Activated naive CD8-positive, alpha-beta T cell treated with anti-CD3 and anti-CD28 coated beads, Interleukin-2, amount 10 ng/mL, durations not matched to agents 7 days and 5 days (primary cell): ENCODE data around the gene ING3. TPM values are rescaled to one million over a fixed set of nuclear protein-coding genes. Genes with fewer than 3 reads are reported as not detected.

ENCODE experiments used
- ATAC-seq: fragments of 150-1000 bp; cut with Tn5 transposase; one replicate; pipeline ENCODE4 v1.10.0; 2021; ENCODE audit warnings: low read depth, moderate library complexity
- POLR2A ChIA-PET: fragments of 350-600 bp; sonication (Branson Sonifier 250); formaldehyde crosslinking; loops from one replicate; lab custom pipeline; 2021; ENCODE audit warnings: antibody characterized with exemption; lab: Charles Lee
- DNase-seq: peaks from one replicate; pipeline ENCODE4 v3.0.0; 2021
- H3K27ac Mint-ChIP-seq: one replicate; pipeline ENCODE4 v1.8.0; 2022; ENCODE audit warnings: mild to moderate bottlenecking, mixed read lengths
- H3K27me3 Mint-ChIP-seq: one replicate; pipeline ENCODE4 v1.8.0; 2022; ENCODE audit warnings: mild to moderate bottlenecking, moderate library complexity, mixed read lengths
- H3K36me3 Mint-ChIP-seq: one replicate; pipeline ENCODE4 v1.8.0; 2021; ENCODE audit warnings: mild to moderate bottlenecking, mixed read lengths
- H3K4me1 Mint-ChIP-seq: one replicate; pipeline ENCODE4 v1.8.0; 2021; ENCODE audit warnings: mixed read lengths
- H3K4me3 Mint-ChIP-seq: one replicate; pipeline ENCODE4 v1.8.0; 2022; ENCODE audit warnings: mild to moderate bottlenecking, moderate library complexity, mixed read lengths
- H3K9me3 Mint-ChIP-seq: one replicate; pipeline ENCODE4 v1.8.0; 2021; ENCODE audit warnings: mixed read lengths
- total RNA-seq, 2 experiments: library from RNA; stranded (reverse); gene quantifications; one replicate each; pipeline ENCODE4 v1.2.3, GENCODE V29; 2021

The ING3 gene
- total RNA-seq, 2 experiments from 2014 or later: 20.4 to 23.3 TPM

DNA sequence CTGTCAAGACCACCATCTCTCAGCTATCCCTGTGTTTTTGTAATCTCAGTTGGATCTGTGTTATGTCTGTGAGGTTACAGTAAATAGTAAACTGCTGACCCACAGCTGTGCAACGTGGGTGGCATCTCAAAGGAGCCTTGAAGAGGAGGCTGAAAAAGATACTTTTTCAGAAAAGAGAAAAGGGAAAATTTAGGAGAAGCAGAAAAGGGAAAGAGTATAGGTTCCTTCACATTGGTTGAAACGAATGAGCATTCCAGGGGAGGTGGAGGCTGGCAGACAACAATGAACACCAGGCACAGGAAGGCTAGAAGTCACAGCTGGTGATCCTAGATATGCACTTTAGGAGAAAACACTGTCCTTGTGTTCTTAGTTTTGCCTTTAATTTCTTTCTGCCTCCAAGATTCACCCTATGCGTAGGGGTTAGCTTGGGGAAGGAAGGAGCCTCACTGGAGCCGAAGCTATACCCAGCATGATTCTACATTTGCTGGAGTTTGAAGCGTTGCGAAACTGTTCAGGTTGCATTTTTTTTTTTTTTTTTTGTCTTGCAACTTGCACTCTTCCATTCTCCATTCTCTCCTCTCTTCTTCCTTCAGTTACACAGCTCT is 56.2 kb downstream of the ING3 start:
- Mint-ChIP-seq H3K27ac (no peak overlapping the region), H3K27me3 (peaks cover 9% of the 10 kb centered on the region), H3K4me1 (no peaks in the 10 kb centered on the region), H3K4me3 (no peak overlapping the region), H3K9me3 (no peaks in the 10 kb centered on the region), H3K36me3 (no peaks in the 10 kb centered on the region)
- DNase-seq (no peak), ATAC-seq (no peak)
- POLR2A ChIA-PET: no interaction called here

- DNase-seq (no peak), ATAC-seq (no peak)
- H3K9me3 Mint-ChIP-seq: no peaks in the 10 kb centered on the region
- peaks cover 9% of the 10 kb centered on the region for H3K27me3 Mint-ChIP-seq
- H3K4me3 Mint-ChIP-seq: no peak overlapping the region
- POLR2A ChIA-PET: no interaction called here
- no peaks in the 10 kb centered on the region for H3K36me3 Mint-ChIP-seq
- H3K4me1 Mint-ChIP-seq: no peaks in the 10 kb centered on the region
- no peak overlapping the region for H3K27ac Mint-ChIP-seq
These were observed 58.2 kb downstream of the ING3 start for GRCh38 chr7:121008816-121009215.

GRCh38 chr7:121011401-121011800 is 60.8 kb downstream of the ING3 start:
- no peak overlapping the region for H3K27ac Mint-ChIP-seq
- no peak overlapping the region for H3K4me3 Mint-ChIP-seq
- ATAC-seq (no peak), DNase-seq (no peak)
- H3K4me1 Mint-ChIP-seq: no peaks in the 10 kb centered on the region
- peaks cover 11% of the 10 kb centered on the region for H3K27me3 Mint-ChIP-seq
- POLR2A ChIA-PET: no interaction called here
- no peaks in the 10 kb centered on the region for H3K9me3 Mint-ChIP-seq
- no peaks in the 10 kb centered on the region for H3K36me3 Mint-ChIP-seq

GRCh38 chr7:121012170-121012874 is 61.7 kb downstream of the ING3 start:
- H3K9me3 Mint-ChIP-seq: no peaks in the 10 kb centered on the region
- no peak overlapping the region for H3K4me3 Mint-ChIP-seq
- H3K36me3 Mint-ChIP-seq: no peaks in the 10 kb centered on the region
- no peaks in the 10 kb centered on the region for H3K4me1 Mint-ChIP-seq
- POLR2A ChIA-PET: no interaction called here
- peaks cover 14% of the 10 kb centered on the region for H3K27me3 Mint-ChIP-seq
- DNase-seq (no peak), ATAC-seq (no peak)
- H3K27ac Mint-ChIP-seq: no peak overlapping the region

DNA sequence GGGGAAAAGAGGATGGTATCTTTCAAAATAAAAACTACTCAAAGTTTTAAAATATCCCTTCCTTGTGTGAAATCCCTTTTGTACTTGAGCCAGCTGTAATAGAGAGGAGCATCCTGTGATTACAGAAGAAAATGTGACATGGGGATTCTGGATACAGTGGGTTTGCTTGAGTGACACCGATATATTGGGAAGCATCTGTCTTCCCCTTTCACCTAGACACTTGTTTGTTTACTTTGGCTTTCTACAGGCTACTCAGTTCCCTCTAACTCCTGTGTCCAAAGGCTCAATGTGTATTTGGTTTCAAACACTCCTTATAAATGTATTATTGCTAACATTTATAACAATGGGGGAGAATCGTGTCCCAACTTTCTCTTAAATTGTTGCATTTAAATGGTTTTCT is 62.3 kb downstream of the ING3 start:
- POLR2A ChIA-PET: no interaction called here
- no peak for DNase-seq
- H3K27me3 Mint-ChIP-seq: peaks cover 14% of the 10 kb centered on the region
- H3K4me3 Mint-ChIP-seq: no peak overlapping the region
- no peaks in the 10 kb centered on the region for H3K36me3 Mint-ChIP-seq
- no peaks in the 10 kb centered on the region for H3K9me3 Mint-ChIP-seq
- no peaks in the 10 kb centered on the region for H3K4me1 Mint-ChIP-seq
- no peak overlapping the region for H3K27ac Mint-ChIP-seq
- ATAC-seq: no peak

DNA sequence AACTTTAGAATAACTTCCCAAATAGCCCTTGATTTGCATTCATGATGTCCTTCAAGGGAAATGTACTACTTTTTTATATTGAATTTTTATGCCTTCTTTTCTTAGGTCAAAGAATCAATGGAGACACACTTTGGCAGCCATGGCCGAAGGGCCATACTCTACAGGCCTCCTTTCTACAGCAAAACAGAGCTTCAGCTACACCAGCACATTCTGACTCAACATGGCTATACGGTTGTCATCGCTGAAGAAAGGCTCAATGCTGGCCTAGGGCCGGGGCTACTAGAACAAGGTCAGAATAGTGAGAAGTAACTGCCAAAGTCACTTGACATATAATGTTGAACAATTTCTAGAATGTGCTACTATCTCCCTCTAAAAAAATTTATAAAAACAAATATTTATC is 65.0 kb downstream of the ING3 start:
- no peak overlapping the region for H3K27ac Mint-ChIP-seq
- H3K4me3 Mint-ChIP-seq: no peak overlapping the region
- H3K36me3 Mint-ChIP-seq: no peaks in the 10 kb centered on the region
- no peak for DNase-seq
- H3K4me1 Mint-ChIP-seq: no peaks in the 10 kb centered on the region
- ATAC-seq: no peak
- POLR2A ChIA-PET: no interaction called here
- peaks cover 9% of the 10 kb centered on the region for H3K27me3 Mint-ChIP-seq
- H3K9me3 Mint-ChIP-seq: no peaks in the 10 kb centered on the region

DNA sequence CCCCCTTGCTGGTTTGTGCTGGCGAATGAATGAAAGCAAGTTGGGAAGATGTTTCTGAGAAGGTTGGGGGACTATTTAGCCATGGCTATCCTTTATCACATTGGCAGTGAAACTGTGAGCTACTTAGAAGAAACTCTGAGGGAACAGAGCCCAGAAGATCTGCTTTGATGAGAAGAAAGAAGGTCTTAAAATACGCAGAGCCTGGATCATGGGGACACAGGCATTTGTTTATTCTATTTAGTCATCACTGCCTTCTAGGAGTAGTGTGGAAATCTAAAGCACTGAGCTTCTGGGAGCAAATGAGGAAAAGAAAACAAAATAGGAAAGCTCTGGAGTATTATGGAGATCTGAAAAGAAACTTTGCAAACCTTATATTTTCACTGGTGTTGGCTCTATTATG is 66.4 kb downstream of the ING3 start:
- POLR2A ChIA-PET: no interaction called here
- Mint-ChIP-seq H3K4me3 (no peak overlapping the region), H3K4me1 (no peaks in the 10 kb centered on the region), H3K9me3 (no peaks in the 10 kb centered on the region), H3K27ac (no peak overlapping the region), H3K36me3 (no peaks in the 10 kb centered on the region), H3K27me3 (peaks cover 9% of the 10 kb centered on the region)
- DNase-seq (no peak), ATAC-seq (no peak)

GRCh38 chr7:121017586-121017985 is 67.0 kb downstream of the ING3 start:
- DNase-seq: no peak
- Mint-ChIP-seq H3K27me3 (peaks cover 9% of the 10 kb centered on the region), H3K36me3 (no peaks in the 10 kb centered on the region), H3K4me1 (no peaks in the 10 kb centered on the region), H3K4me3 (no peak overlapping the region), H3K27ac (no peak overlapping the region), H3K9me3 (no peaks in the 10 kb centered on the region)
- POLR2A ChIA-PET: no interaction called here
- no peak for ATAC-seq

DNA sequence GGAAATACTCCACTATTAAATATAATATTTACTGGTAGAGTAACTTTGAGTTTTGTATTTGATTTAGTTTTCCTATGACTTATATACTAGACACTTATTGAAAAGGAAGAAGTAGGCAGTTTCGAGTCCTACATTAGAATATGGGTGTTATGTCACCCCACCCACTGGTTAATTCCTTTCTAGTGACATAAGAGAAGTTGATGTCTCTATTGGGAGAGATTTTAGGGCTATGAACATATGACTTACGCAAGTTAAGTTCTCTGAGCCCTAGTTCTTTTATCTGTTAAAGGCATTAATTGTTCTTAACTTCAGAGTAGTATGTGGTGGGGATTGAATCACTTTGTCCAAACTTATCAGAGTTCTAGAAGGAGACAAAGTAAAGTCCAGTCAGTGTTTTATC is 68.4 kb downstream of the ING3 start:
- POLR2A ChIA-PET: no interaction called here
- DNase-seq (no peak), ATAC-seq (no peak)
- Mint-ChIP-seq H3K4me3 (no peak overlapping the region), H3K27me3 (peaks cover 11% of the 10 kb centered on the region), H3K9me3 (no peaks in the 10 kb centered on the region), H3K4me1 (no peaks in the 10 kb centered on the region), H3K27ac (no peak overlapping the region), H3K36me3 (no peaks in the 10 kb centered on the region)

DNA sequence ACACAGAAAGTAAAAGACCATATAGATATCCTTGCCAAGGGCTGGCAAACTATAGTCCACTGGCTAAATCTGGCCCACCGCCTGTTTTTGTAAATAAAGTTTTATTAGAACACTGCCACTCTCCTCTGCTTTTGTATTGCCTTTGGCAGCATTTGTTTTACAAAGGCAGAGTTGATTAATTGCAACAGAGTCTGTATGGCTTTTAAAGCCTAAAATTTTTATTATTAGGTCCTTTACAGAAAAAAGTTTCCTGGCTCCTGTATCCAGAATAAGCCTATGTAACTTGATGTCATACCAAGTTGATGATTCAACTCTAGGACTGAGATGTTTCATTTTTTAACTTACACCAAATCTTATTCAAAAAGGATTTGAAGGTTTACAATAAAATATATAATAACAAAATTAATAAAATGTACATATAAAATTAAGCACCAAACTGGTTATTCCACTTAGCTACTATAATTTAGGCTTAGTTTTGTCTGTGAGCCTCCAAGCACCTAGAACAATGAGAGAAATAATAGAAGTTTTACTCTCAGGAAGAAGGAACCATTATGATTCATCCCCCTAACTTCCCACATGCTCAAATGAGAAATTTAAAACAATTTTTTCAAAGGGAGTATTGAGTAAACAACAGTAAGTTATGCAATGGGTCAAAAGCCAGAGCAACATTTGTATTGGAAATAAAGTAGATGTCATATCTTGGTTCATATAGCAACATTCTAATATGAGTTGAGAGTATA is 69.8 kb downstream of the ING3 start:
- no peak overlapping the region for H3K27ac Mint-ChIP-seq
- no peak for DNase-seq
- no peaks in the 10 kb centered on the region for H3K36me3 Mint-ChIP-seq
- H3K9me3 Mint-ChIP-seq: no peaks in the 10 kb centered on the region
- H3K4me1 Mint-ChIP-seq: no peaks in the 10 kb centered on the region
- no peak for ATAC-seq
- POLR2A ChIA-PET: no interaction called here
- peaks cover 7% of the 10 kb centered on the region for H3K27me3 Mint-ChIP-seq
- H3K4me3 Mint-ChIP-seq: no peak overlapping the region

DNA sequence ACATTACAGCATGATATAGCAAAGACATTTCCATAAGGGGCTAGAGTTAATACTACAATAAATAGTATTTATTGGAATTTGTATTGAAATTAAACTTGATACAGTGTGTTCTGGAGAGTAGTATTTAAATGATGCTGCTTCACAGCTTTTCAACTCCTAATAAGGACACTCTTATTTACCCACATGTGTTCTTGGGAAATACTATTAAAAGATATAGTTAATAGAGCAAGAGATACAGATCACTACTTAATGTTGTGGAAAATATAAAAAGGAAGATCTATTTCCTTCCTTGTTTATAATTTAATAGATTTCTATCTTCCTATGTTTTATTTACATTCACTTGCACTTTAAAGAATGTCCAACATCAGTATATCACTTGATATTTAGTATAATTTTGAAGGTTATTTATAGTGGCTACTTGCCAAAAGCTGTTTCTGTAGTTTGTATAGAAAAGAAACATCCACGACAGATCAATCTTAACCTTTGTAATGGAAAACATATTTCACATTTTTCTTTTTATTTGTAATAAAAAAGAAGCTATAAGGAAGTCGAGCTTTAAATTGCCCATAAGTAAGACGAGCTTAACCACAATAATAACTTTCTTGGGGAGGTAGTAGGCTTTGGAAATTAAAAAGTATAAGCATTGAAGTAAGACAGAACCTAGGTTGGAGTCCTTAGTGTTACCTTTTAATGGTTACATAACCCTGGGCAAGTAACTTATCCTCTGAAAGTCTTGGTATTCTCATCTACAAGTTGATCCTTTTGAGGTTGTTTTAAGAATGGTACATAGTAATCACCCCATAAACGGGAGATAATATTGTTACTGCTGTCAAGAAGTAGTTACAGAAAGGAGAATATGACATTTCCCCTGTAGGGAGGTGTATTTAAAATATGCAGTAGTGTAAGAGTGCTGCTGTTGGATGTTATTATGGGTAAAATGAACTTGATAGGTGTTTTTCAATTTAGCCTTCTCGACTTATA is 70.7 kb downstream of the ING3 start:
- Mint-ChIP-seq H3K27ac (no peak overlapping the region), H3K4me3 (no peak overlapping the region), H3K4me1 (no peaks in the 10 kb centered on the region), H3K9me3 (peaks cover 6% of the 10 kb centered on the region), H3K36me3 (peaks cover 2% of the 10 kb centered on the region), H3K27me3 (peaks cover 7% of the 10 kb centered on the region)
- POLR2A ChIA-PET: no interaction called here
- ATAC-seq (no peak), DNase-seq (no peak)

- DNase-seq (no peak), ATAC-seq (no peak)
- Mint-ChIP-seq H3K27me3 (peaks cover 4% of the 10 kb centered on the region), H3K36me3 (peaks cover 2% of the 10 kb centered on the region), H3K4me1 (no peaks in the 10 kb centered on the region), H3K27ac (no peak overlapping the region), H3K9me3 (peaks cover 8% of the 10 kb centered on the region), H3K4me3 (no peak overlapping the region)
- POLR2A ChIA-PET: no interaction called here
These were observed 72.6 kb downstream of the ING3 start for GRCh38 chr7:121023194-121023593.
